SK-N-SH (cell line): ENCODE data around the gene SEC16A. TPM values are rescaled to one million over a fixed set of nuclear protein-coding genes. Genes with fewer than 3 reads are reported as not detected.

Source experiments
- CTCF ChIA-PET: fragments of 300-600, 350-600 bp; formaldehyde crosslinking; extraction: SDS; loops from one replicate; lab custom pipeline; 2021; lab: Yijun Ruan, JAX
- POLR2A ChIA-PET: fragments of 350-600 bp; sonication (Branson Sonifier 250); formaldehyde crosslinking; extraction: SDS; loops from one replicate; lab custom pipeline; 2020; ENCODE audit warnings: antibody characterized with exemption, inconsistent platforms; lab: Yijun Ruan, JAX
- DNase-seq: peaks from one replicate; pipeline ENCODE4 v3.0.0; 2012
- H2AFZ ChIP-seq: fragments of 200-600 bp; sonication (generic); 2 replicates; pipeline ENCODE4 v1.8.1; 2016; ENCODE audit warnings: antibody characterized with exemption, mild to moderate bottlenecking, low read depth
- H3F3A ChIP-seq: fragments of 200-600 bp; sonication (generic); replicated peaks from 2 replicates; pipeline ENCODE3; 2016; ENCODE audit warnings: antibody characterized with exemption, mild to moderate bottlenecking; ENCODE audit not compliant: insufficient read depth
- H3K27ac ChIP-seq, 2 experiments: fragments of 200-500 bp in 1 of 2; fragments of 200-600 bp in 1 of 2; sonication (Bioruptor generic) in 1 of 2; sonication (generic), shearing (Covaris generic) in 1 of 2; 2 replicates each; pipeline versions ENCODE4 v1.5.1 to v1.6.1; 2014 to 2016; ENCODE audit warnings: low read depth in 2 of 2, inconsistent platforms in 1 of 2, low read length in 1 of 2, mild to moderate bottlenecking in 1 of 2, mixed read lengths in 1 of 2
- H3K27me3 ChIP-seq: fragments of 200-600 bp; sonication (generic), shearing (Covaris generic); 2 replicates; pipeline ENCODE4 v1.6.1; 2016; ENCODE audit warnings: mixed run types; ENCODE audit not compliant: insufficient read depth
- H3K36me3 ChIP-seq, 2 experiments: fragments of 200-500 bp in 1 of 2; fragments of 200-600 bp in 1 of 2; sonication (Bioruptor generic) in 1 of 2; sonication (generic) in 1 of 2; replicated peaks in 1 of 2; 2 replicates each; pipeline versions ENCODE3 to v1.5.1; 2014 to 2016; ENCODE audit warnings: low read length in 1 of 2, mild to moderate bottlenecking in 1 of 2; ENCODE audit not compliant: insufficient read depth in 2 of 2, control insufficient read depth in 1 of 2
- H3K4me1 ChIP-seq, 2 experiments: fragments of 200-500 bp in 1 of 2; fragments of 200-600 bp in 1 of 2; sonication (Bioruptor generic) in 1 of 2; sonication (generic), shearing (Covaris generic) in 1 of 2; 2 replicates each; pipeline versions ENCODE4 v1.5.1 to v1.6.1; 2014 to 2016; ENCODE audit warnings: low read depth in 1 of 2, low read length in 1 of 2, mixed run types in 1 of 2; ENCODE audit not compliant: insufficient read depth in 2 of 2, control insufficient read depth in 1 of 2
- H3K4me2 ChIP-seq: fragments of 200-600 bp; sonication (generic), shearing (Covaris generic); 2 replicates; pipeline ENCODE4 v1.6.1; 2017; ENCODE audit warnings: mixed run types
- H3K4me3 ChIP-seq, 2 experiments: fragments of 200-500 bp in 1 of 2; fragments of 200-600 bp in 1 of 2; sonication (Bioruptor generic) in 1 of 2; sonication (generic), shearing (Covaris generic) in 1 of 2; 2 replicates each; pipeline versions ENCODE4 v1.5.1 to v1.8.1; 2014 to 2016; ENCODE audit warnings: low read depth in 2 of 2, inconsistent platforms in 1 of 2, low read length in 1 of 2, mild to moderate bottlenecking in 1 of 2, mixed read lengths in 1 of 2, moderate library complexity in 1 of 2
- H3K79me2 ChIP-seq: fragments of 200-600 bp; sonication (generic); 2 replicates; pipeline ENCODE4 v1.8.1; 2017; ENCODE audit warnings: mild to moderate bottlenecking; ENCODE audit not compliant: insufficient read depth
- H3K9ac ChIP-seq: fragments of 200-600 bp; sonication (generic); 2 replicates; pipeline ENCODE4 v1.6.1; 2017; ENCODE audit warnings: mixed run types
- H3K9me2 ChIP-seq: fragments of 200-600 bp; sonication (generic); 2 replicates; pipeline ENCODE4 v1.6.1; 2017; ENCODE audit warnings: mixed run types
- H3K9me3 ChIP-seq: fragments of 200-600 bp; sonication (generic); 2 replicates; pipeline ENCODE4 v1.6.1; 2017; ENCODE audit warnings: mixed run types, mild to moderate bottlenecking, moderate library complexity
- H4K20me1 ChIP-seq: fragments of 200-600 bp; sonication (generic); 2 replicates; pipeline ENCODE4 v1.6.1; 2017; ENCODE audit warnings: mild to moderate bottlenecking, mixed run types; ENCODE audit not compliant: insufficient read depth
- EP300 ChIP-seq, 2 experiments: IDR thresholded peaks; 2 replicates each; pipeline versions ENCODE4 v1.4.0 to v1.6.1; 2012; ENCODE audit warnings: borderline replicate concordance in 1 of 2, low read depth in 1 of 2, low read length in 1 of 2
- FOXJ3 ChIP-seq: sonication (generic); formaldehyde crosslinking; IDR thresholded peaks from 2 replicates; pipeline ENCODE4 v1.5.1; 2020; ENCODE audit warnings: mild to moderate bottlenecking, missing genetic modification reagents
- FOXM1 ChIP-seq: IDR thresholded peaks from 2 replicates; pipeline ENCODE4 v1.4.0; 2012; ENCODE audit warnings: low read depth, mild to moderate bottlenecking
- GATA2 ChIP-seq: sonication (generic); formaldehyde crosslinking; IDR thresholded peaks from 2 replicates; pipeline ENCODE4 v1.5.0; 2020; ENCODE audit warnings: mild to moderate bottlenecking, missing genetic modification reagents
- JUND ChIP-seq: IDR thresholded peaks from 2 replicates; pipeline ENCODE4 v1.4.0; 2012
- NFIC ChIP-seq: IDR thresholded peaks from 2 replicates; pipeline ENCODE4 v1.4.0; 2012; ENCODE audit warnings: borderline replicate concordance
- NRF1 ChIP-seq: IDR thresholded peaks from 2 replicates; pipeline ENCODE4 v1.6.1; 2012; ENCODE audit warnings: low read depth, mild to moderate bottlenecking, low read length
- SIN3A ChIP-seq: IDR thresholded peaks from 2 replicates; pipeline ENCODE4 v1.6.1; 2012; ENCODE audit warnings: low read depth, mild to moderate bottlenecking, low read length, moderate library complexity, borderline replicate concordance
- SMC3 ChIP-seq: IDR thresholded peaks from 2 replicates; pipeline ENCODE4 v1.6.1; 2012; ENCODE audit warnings: low read depth, low read length, improper control_type of control experiment
- TEAD4 ChIP-seq: IDR thresholded peaks from 2 replicates; pipeline ENCODE4 v1.4.0; 2012; ENCODE audit warnings: mild to moderate bottlenecking, borderline replicate concordance; ENCODE audit not compliant: insufficient read depth
- YY1 ChIP-seq: IDR thresholded peaks from 2 replicates; pipeline ENCODE4 v1.4.0; 2012; ENCODE audit warnings: low read depth, mild to moderate bottlenecking
- WGBS: methylation state at CpG from one replicate; pipeline ENCODE4 v1.1.6; 2017; ENCODE audit warnings: low lambda C conversion rate; 5-methylcytosine and 5-hydroxymethylcytosine counted together
- polyA plus RNA-seq, 3 experiments: library from polyadenylated mRNA; depleted of rRNA; stranded (reverse); fragments of >200 nt; gene quantifications; 2 replicates each; pipeline ENCODE4 v1.2.3, GENCODE V29; 2012
- TF ChIP-seq, protein P1 (sequence below): IDR thresholded peaks from 2 replicates; pipeline ENCODE4 v1.4.0; 2012; ENCODE audit warnings: low read depth, borderline replicate concordance

Gene SEC16A
- polyA plus RNA-seq, 1 of the 3 experiments (the other 2 are of a cell fraction) = 25.9 TPM

- Histone ChIP-seq H3K79me2 (peaks cover 32% of the 10 kb centered on the region), H4K20me1 (no peaks in the 10 kb centered on the region), H3K9me2 (no peaks in the 10 kb centered on the region), H3K4me1 (no peaks in the 10 kb centered on the region), H3K4me2 (no peak overlapping the region), H3K36me3 (peaks cover 50 to 76% of the 10 kb centered on the region in 2 experiments), H3K27ac (no peak overlapping the region), H3K27me3 (no peaks in the 10 kb centered on the region), H2AFZ (no peak overlapping the region), H3F3A (no peaks in the 10 kb centered on the region), H3K9me3 (no peaks in the 10 kb centered on the region), H3K9ac (no peak overlapping the region), H3K4me3 (no peak overlapping the region)
- ChIA-PET POLR2A (no interaction called here), CTCF (no interaction called here)
- 93% methylated on average over 19 of the region's 23 CpGs for WGBS
- no peak for DNase-seq
- no peak for TF ChIP-seq SMC3
- no peak for TF ChIP-seq FOXJ3 (CRISPR knock-in tag)
- TF ChIP-seq GATA2 (CRISPR knock-in tag) = no peak
- TF ChIP-seq, protein P1, sequence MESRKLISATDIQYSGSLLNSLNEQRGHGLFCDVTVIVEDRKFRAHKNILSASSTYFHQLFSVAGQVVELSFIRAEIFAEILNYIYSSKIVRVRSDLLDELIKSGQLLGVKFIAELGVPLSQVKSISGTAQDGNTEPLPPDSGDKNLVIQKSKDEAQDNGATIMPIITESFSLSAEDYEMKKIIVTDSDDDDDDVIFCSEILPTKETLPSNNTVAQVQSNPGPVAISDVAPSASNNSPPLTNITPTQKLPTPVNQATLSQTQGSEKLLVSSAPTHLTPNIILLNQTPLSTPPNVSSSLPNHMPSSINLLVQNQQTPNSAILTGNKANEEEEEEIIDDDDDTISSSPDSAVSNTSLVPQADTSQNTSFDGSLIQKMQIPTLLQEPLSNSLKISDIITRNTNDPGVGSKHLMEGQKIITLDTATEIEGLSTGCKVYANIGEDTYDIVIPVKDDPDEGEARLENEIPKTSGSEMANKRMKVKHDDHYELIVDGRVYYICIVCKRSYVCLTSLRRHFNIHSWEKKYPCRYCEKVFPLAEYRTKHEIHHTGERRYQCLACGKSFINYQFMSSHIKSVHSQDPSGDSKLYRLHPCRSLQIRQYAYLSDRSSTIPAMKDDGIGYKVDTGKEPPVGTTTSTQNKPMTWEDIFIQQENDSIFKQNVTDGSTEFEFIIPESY = no peak
- TF ChIP-seq TEAD4 = no peak
- no peak for TF ChIP-seq SIN3A
- no peak for TF ChIP-seq JUND
These were observed 22.0 kb downstream of the SEC16A start for GRCh38 chr9:136460772-136461325.

GRCh38 chr9:136459425-136459824 is 23.4 kb downstream of the SEC16A start:
- no peak overlapping the region for H3K4me3 ChIP-seq
- peaks cover 41 to 79% of the 10 kb centered on the region in 2 experiments for H3K36me3 ChIP-seq
- H3K4me1 ChIP-seq = no peaks in the 10 kb centered on the region
- ChIA-PET POLR2A (no interaction called here), CTCF (interaction anchor here (0.7 to 1.2 kb wide), 2 partner anchors 19 to 166 kb away, joined by 3 to 4 read pairs; no protein-coding TSS in a partner anchor)
- no peak overlapping the region for H3K9ac ChIP-seq
- H4K20me1 ChIP-seq = no peaks in the 10 kb centered on the region
- 97% methylated on average over 28 of the region's 28 CpGs for WGBS
- H3K9me3 ChIP-seq = no peaks in the 10 kb centered on the region
- TF ChIP-seq YY1 (no peak), SMC3 (no peak), NRF1 (no peak)
- H3F3A ChIP-seq = no peaks in the 10 kb centered on the region
- H3K4me2 ChIP-seq = no peak overlapping the region
- no peaks in the 10 kb centered on the region for H3K27me3 ChIP-seq
- H3K79me2 ChIP-seq = peaks cover 21% of the 10 kb centered on the region
- no peaks in the 10 kb centered on the region for H3K9me2 ChIP-seq
- no peak overlapping the region for H2AFZ ChIP-seq
- DNase-seq = no peak
- no peak overlapping the region for H3K27ac ChIP-seq

DNA sequence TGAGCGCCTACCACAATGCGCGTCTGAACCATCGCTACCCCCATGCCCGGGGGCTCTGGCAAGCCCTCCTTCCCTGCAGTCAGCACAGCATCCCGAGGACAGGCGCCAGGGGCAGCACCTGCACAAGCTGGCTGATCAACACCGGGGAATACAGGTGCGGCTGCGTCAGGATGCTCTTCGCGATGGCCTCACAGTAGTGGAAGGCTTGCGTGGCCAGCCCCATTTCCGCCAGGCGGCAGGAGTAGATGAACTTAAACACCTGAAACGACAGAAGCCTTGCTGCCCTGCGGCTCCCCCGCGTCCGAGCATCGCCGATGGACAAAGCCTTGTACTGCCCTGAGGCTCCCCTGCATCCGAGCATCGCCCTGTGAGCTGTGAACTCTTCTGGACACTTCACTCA is 25.5 kb downstream of the SEC16A start:
- Histone ChIP-seq H3K36me3 (peaks cover 43 to 73% of the 10 kb centered on the region in 2 experiments), H3K27me3 (no peaks in the 10 kb centered on the region), H3K27ac (no peak overlapping the region), H3K79me2 (peaks cover 16% of the 10 kb centered on the region), H4K20me1 (no peaks in the 10 kb centered on the region), H3K4me3 (no peak overlapping the region), H3K4me1 (no peaks in the 10 kb centered on the region), H3K9ac (no peak overlapping the region), H3K4me2 (no peak overlapping the region), H3F3A (no peaks in the 10 kb centered on the region), H3K9me3 (no peaks in the 10 kb centered on the region), H2AFZ (no peak overlapping the region), H3K9me2 (no peaks in the 10 kb centered on the region)
- 96% methylated on average over 13 of the region's 24 CpGs for WGBS
- CTCF ChIA-PET = interaction anchor here (0.7 to 1.3 kb wide), 3 partner anchors 13 to 28 kb away, joined by 3 to 4 read pairs (median 3); no protein-coding TSS in a partner anchor
- DNase-seq = no peak
- no peak for TF ChIP-seq NFIC
- TF ChIP-seq FOXM1 = no peak
- TF ChIP-seq SIN3A = no peak
- TF ChIP-seq, protein P1 = no peak
- TF ChIP-seq EP300 (IDR thresholded peaks at IDR 0.05; ENCODE audit: borderline replicate concordance in 1 of 2, low read depth in 1 of 2, low read length in 1 of 2) = no peak
- POLR2A ChIA-PET = no interaction called here
